Ascending aorta (tissue), 2 donors: Measurements from ENCODE around the gene TMEM165. TPM values are rescaled to one million over a fixed set of nuclear protein-coding genes. Genes with fewer than 3 reads are reported as not detected.

Experiments used
- DNase-seq, 2 donors: peaks; one replicate each; pipeline ENCODE4 v3.0.0-alpha.2; 2019; ENCODE audit warnings: low spot score in 2 of 2
- H3K27ac ChIP-seq, 2 donors: fragments of 200-600 bp; sonication (generic); one replicate each; pipeline ENCODE4 v1.5.1; 2016 to 2017; ENCODE audit warnings: mild to moderate bottlenecking in 1 of 2
- H3K27me3 ChIP-seq: fragments of 200-600 bp; sonication (generic); one replicate; pipeline ENCODE4 v1.5.1; 2017
- H3K36me3 ChIP-seq, 2 donors: fragments of 200-600 bp; sonication (generic); one replicate each; pipeline ENCODE4 v1.5.1; 2016
- H3K4me1 ChIP-seq, 2 donors: fragments of 200-600 bp; sonication (generic); one replicate each; pipeline ENCODE4 v1.5.1; 2016 to 2017; ENCODE audit warnings: mild to moderate bottlenecking in 1 of 2
- H3K4me3 ChIP-seq, 2 donors: fragments of 200-600 bp; sonication (generic); one replicate each; pipeline ENCODE4 v1.5.1; 2016 to 2017; ENCODE audit warnings: mild to moderate bottlenecking in 1 of 2
- H3K9me3 ChIP-seq, 2 donors: fragments of 200-600 bp; sonication (generic); one replicate each; pipeline ENCODE4 v1.5.1; 2016
- intact Hi-C: fragments of 100-400 bp; cut with DNase I; formaldehyde crosslinking; loops from one replicate; pipeline ENCODE4 v1.15.1; 2023
- total RNA-seq: library from RNA; depleted of rRNA; stranded (reverse); fragments of >200 nt; gene quantifications from one replicate; pipeline ENCODE4 v1.1.0, GENCODE V29; 2016
- TF ChIP-seq, protein P1 (sequence below), 3 experiments: fragments of 200-600 bp in 2 of 3; fragments of 450-650 bp in 1 of 3; sonication (generic) in 2 of 3; IDR thresholded peaks; one replicate each; pipeline ENCODE4 v1.5.1; 2016 to 2019; ENCODE audit warnings: antibody characterized with exemption in 3 of 3, mild to moderate bottlenecking in 1 of 3, moderate library complexity in 1 of 3

Gene TMEM165
- total RNA-seq, 1 donor from 2014 or later: 178 TPM

GRCh38 chr4:55399581-55399980 is 3.8 kb downstream of the TMEM165 start:
- DNase-seq: no peak
- H3K4me1 ChIP-seq: peaks cover 0 to 14% of the 10 kb centered on the region in 2 donors
- intact Hi-C loops: loop anchor here (5.0 to 10.0 kb wide), 6 partner anchors 468 to 1578 kb away; partner anchors contain the start of genes KIT, NOA1, PAICS and POLR2B

DNA sequence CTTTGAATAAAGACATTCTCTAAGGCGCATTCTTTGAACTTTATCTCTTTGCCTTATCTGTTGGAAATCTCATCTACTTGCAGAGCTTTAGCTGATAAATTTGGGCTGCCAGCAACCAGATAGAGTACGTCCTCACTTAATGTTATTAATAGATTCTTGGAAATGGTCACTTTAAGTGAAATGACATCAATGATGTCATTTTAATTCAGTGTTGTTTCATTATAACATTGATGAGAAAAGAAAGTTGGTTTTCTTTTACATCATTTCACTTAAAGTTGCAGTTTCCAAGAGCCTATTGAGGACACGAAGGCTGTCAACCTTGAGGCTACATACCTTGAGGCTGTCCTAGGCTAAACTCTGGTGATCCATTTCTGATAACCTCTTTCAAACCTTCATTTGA is 9.3 kb downstream of the TMEM165 start:
- Histone ChIP-seq H3K9me3 (no peaks in the 10 kb centered on the region), H3K4me3 (no peak overlapping the region), H3K27ac (no peak overlapping the region), H3K27me3 (no peaks in the 10 kb centered on the region), H3K4me1 (peaks cover 6 to 28% of the 10 kb centered on the region in 2 donors), H3K36me3 (peaks cover 20 to 42% of the 10 kb centered on the region in 2 donors)
- no peak for DNase-seq
- TF ChIP-seq, protein P1, sequence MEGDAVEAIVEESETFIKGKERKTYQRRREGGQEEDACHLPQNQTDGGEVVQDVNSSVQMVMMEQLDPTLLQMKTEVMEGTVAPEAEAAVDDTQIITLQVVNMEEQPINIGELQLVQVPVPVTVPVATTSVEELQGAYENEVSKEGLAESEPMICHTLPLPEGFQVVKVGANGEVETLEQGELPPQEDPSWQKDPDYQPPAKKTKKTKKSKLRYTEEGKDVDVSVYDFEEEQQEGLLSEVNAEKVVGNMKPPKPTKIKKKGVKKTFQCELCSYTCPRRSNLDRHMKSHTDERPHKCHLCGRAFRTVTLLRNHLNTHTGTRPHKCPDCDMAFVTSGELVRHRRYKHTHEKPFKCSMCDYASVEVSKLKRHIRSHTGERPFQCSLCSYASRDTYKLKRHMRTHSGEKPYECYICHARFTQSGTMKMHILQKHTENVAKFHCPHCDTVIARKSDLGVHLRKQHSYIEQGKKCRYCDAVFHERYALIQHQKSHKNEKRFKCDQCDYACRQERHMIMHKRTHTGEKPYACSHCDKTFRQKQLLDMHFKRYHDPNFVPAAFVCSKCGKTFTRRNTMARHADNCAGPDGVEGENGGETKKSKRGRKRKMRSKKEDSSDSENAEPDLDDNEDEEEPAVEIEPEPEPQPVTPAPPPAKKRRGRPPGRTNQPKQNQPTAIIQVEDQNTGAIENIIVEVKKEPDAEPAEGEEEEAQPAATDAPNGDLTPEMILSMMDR (IDR thresholded peaks at IDR 0.05): no peak
- intact Hi-C loops: no loop called here

More at GRCh38 chr4:55399581-55399980, 3.8 kb downstream of the TMEM165 start:
- peaks cover 5 to 14% of the 10 kb centered on the region in 2 donors for H3K36me3 ChIP-seq
- H3K27ac ChIP-seq: peak overlapping the region in 1 of 2 donors; percentile 100
- H3K27me3 ChIP-seq: no peaks in the 10 kb centered on the region
- TF ChIP-seq, protein P1 (IDR thresholded peaks at IDR 0.05): no peak
- peak overlapping the region; percentile 97 to 98 for H3K4me3 ChIP-seq
- no peaks in the 10 kb centered on the region for H3K9me3 ChIP-seq

DNA sequence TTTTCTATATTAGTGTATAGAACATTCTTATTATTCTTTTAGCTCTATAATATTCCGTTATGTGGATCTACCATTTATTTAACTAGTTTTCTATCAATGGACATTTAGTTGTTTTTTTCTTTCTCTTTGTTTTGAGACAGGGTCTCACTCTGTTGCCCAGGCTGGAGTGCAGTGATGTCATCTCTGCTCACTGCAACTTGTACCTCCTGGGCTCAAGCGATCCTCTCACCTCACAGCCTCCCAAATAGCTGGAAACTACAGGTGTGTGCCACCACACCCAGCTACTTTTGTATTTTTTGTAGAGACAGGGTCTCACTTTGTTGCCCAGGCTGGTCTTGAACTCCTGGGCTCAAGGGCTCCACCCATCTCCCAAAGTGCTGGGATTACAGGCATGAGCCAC is 10.8 kb downstream of the TMEM165 start:
- Histone ChIP-seq H3K9me3 (no peaks in the 10 kb centered on the region), H3K4me3 (no peak overlapping the region), H3K36me3 (peaks cover 21 to 36% of the 10 kb centered on the region in 2 donors), H3K27me3 (no peaks in the 10 kb centered on the region), H3K4me1 (peaks cover 6 to 25% of the 10 kb centered on the region in 2 donors), H3K27ac (no peak overlapping the region)
- intact Hi-C loops: no loop called here
- no peak for DNase-seq
- TF ChIP-seq, protein P1 (IDR thresholded peaks at IDR 0.05): no peak

GRCh38 chr4:55407119-55407518 is 11.4 kb downstream of the TMEM165 start:
- no peak overlapping the region for H3K4me3 ChIP-seq
- no peak overlapping the region for H3K27ac ChIP-seq
- H3K36me3 ChIP-seq: peaks cover 23 to 39% of the 10 kb centered on the region in 2 donors
- TF ChIP-seq, protein P1 (IDR thresholded peaks at IDR 0.05): no peak
- intact Hi-C loops: no loop called here
- no peak for DNase-seq
- H3K27me3 ChIP-seq: no peaks in the 10 kb centered on the region
- no peaks in the 10 kb centered on the region for H3K9me3 ChIP-seq
- peaks cover 6 to 25% of the 10 kb centered on the region in 2 donors for H3K4me1 ChIP-seq

GRCh38 chr4:55407764-55408163 is 12.0 kb downstream of the TMEM165 start:
- peaks cover 23 to 39% of the 10 kb centered on the region in 2 donors for H3K36me3 ChIP-seq
- H3K4me1 ChIP-seq: peaks cover 6 to 25% of the 10 kb centered on the region in 2 donors
- peak overlapping the region in 1 of 2 donors; percentile 23 for H3K27ac ChIP-seq
- H3K4me3 ChIP-seq: no peak overlapping the region
- no peaks in the 10 kb centered on the region for H3K27me3 ChIP-seq
- intact Hi-C loops: no loop called here
- H3K9me3 ChIP-seq: no peaks in the 10 kb centered on the region
- TF ChIP-seq, protein P1 (IDR thresholded peaks at IDR 0.05): no peak
- no peak for DNase-seq
